HepG2 (cell line): ENCODE results near the gene KCNAB2. TPM values are rescaled to one million over a fixed set of nuclear protein-coding genes. Genes with fewer than 3 reads are reported as not detected.

Source experiments
- ATAC-seq: fragments of 200-7000 bp; cut with Tn5 transposase; 3 replicates; pipeline ENCODE4 v1.9.1; 2020; ENCODE audit warnings: mild to moderate bottlenecking, moderate library complexity
- BruUV-seq: library from RNA; stranded (reverse); fragments of 400-500 nt; replicated peaks from 2 replicates; lab custom pipeline; 2021; lab: Mats Ljungman, UMichigan
- CTCF ChIA-PET: fragments of 300-600 bp; formaldehyde crosslinking; extraction: SDS; loops from one replicate; lab custom pipeline; 2021; ENCODE audit warnings: low total read pairs, inconsistent platforms, low intra/inter-chr PET ratio; lab: Yijun Ruan, JAX
- POLR2A ChIA-PET: fragments of 350-600 bp; sonication (Branson Sonifier 250); formaldehyde crosslinking; loops from one replicate; lab custom pipeline; 2020; ENCODE audit warnings: antibody characterized with exemption, inconsistent platforms; lab: Yijun Ruan, JAX
- DNase-seq: peaks from one replicate; pipeline ENCODE4 v3.0.0-alpha.2; 2015; ENCODE audit warnings: low spot score
- FAIRE-seq: peaks from 3 replicates; lab custom pipeline; 2011; peaks lifted over from hg19 to GRCh38; lab: Jason Lieb, UNC
- H2AFZ ChIP-seq: one replicate; pipeline ENCODE4 v1.6.1; 2011; ENCODE audit warnings: low read length, inconsistent platforms
- H3K27ac ChIP-seq: fragments of 300-600 bp; 3 replicates; pipeline ENCODE4 v1.8.0; 2011; ENCODE audit warnings: mixed run types, mild to moderate bottlenecking, mixed read lengths, low read length, inconsistent platforms; ENCODE audit not compliant: insufficient read depth; ENCODE audit errors: extremely low read length
- H3K27me3 ChIP-seq, 2 experiments: fragments of 200-600 bp in 1 of 2; 2 replicates in 1 of 2; 3 replicates in 1 of 2; pipeline versions ENCODE4 v1.6.0 to v1.8.0; 2011; ENCODE audit warnings: low read length in 2 of 2, mild to moderate bottlenecking in 2 of 2, moderate library complexity in 2 of 2, inconsistent platforms in 1 of 2; ENCODE audit not compliant: insufficient read depth in 2 of 2, control insufficient read depth in 1 of 2
- H3K36me3 ChIP-seq, 2 experiments: fragments of 200-600 bp in 1 of 2; replicated peaks in 1 of 2; 2 replicates in 1 of 2; 3 replicates in 1 of 2; pipeline versions ENCODE4 v1.5.1 to v1.8.0; 2011; ENCODE audit warnings: low read length in 2 of 2, inconsistent platforms in 1 of 2; ENCODE audit not compliant: insufficient read depth in 2 of 2, control insufficient read depth in 1 of 2
- H3K4me1 ChIP-seq: 2 replicates; pipeline ENCODE4 v1.5.1; 2012; ENCODE audit warnings: low read length, inconsistent platforms; ENCODE audit not compliant: insufficient read depth
- H3K4me2 ChIP-seq: 2 replicates; pipeline ENCODE4 v1.6.0; 2011; ENCODE audit warnings: low read depth, low read length, inconsistent platforms
- H3K4me3 ChIP-seq, 3 experiments: fragments of 200-600 bp in 1 of 3; sonication (generic), shearing (Covaris generic) in 1 of 3; replicated peaks in 1 of 3; 2 replicates each; pipeline ENCODE4 v1.5.1; 2011 to 2016; ENCODE audit warnings: low read length in 3 of 3, inconsistent platforms in 2 of 3, low read depth in 2 of 3, mild to moderate bottlenecking in 2 of 3, control low read depth in 1 of 3, mixed read lengths in 1 of 3; ENCODE audit not compliant: insufficient read depth in 1 of 3
- H3K79me2 ChIP-seq: one replicate; pipeline ENCODE4 v1.6.1; 2011; ENCODE audit warnings: low read length, inconsistent platforms; ENCODE audit not compliant: insufficient read depth
- H3K9ac ChIP-seq: 2 replicates; pipeline ENCODE4 v1.6.0; 2011; ENCODE audit warnings: mild to moderate bottlenecking, low read depth, low read length, inconsistent platforms; ENCODE audit not compliant: insufficient read depth
- H3K9me3 ChIP-seq: 2 replicates; pipeline ENCODE4 v1.5.1; 2012; ENCODE audit warnings: mild to moderate bottlenecking, low read length
- H4K20me1 ChIP-seq: 2 replicates; pipeline ENCODE4 v1.6.0; 2011; ENCODE audit warnings: inconsistent platforms, mild to moderate bottlenecking, low read length, moderate library complexity; ENCODE audit not compliant: insufficient read depth
- GPN1 ChIP-seq: sonication (generic); formaldehyde crosslinking; IDR thresholded peaks from 2 replicates; pipeline ENCODE4 v1.5.1; 2020; ENCODE audit warnings: missing genetic modification reagents, borderline replicate concordance
- STAG1 ChIP-seq: sonication (generic); formaldehyde crosslinking; IDR thresholded peaks from 2 replicates; pipeline ENCODE4 v1.4.0; 2020; ENCODE audit warnings: missing genetic modification reagents
- ZNF451 ChIP-seq: sonication (generic); formaldehyde crosslinking; IDR thresholded peaks from 2 replicates; pipeline ENCODE4 v1.5.0; 2020; ENCODE audit warnings: mild to moderate bottlenecking, missing genetic modification reagents
- WGBS: methylation state at CpG from one replicate; pipeline ENCODE4 v1.1.6; 2017; ENCODE audit warnings: low lambda C conversion rate; 5-methylcytosine and 5-hydroxymethylcytosine counted together
- in situ Hi-C: cut with HindIII; loops from 2 replicates; pipeline ENCODE4 v1.10.0; 2017; ENCODE audit warnings: low pct_unique_long_range_greater_than_20kb; ENCODE audit not compliant: extremely low pct_ligation_motif_present
- intact Hi-C: fragments of 100-400 bp; cut with micrococcal nuclease; formaldehyde crosslinking; loops from one replicate; pipeline ENCODE4 v1.10.0; 2022; ENCODE audit not compliant: unreplicated experiment
- polyA plus RNA-seq, 8 experiments: library from polyadenylated mRNA; depleted of rRNA in 3 of 8; stranded (reverse) in 7 of 8; unstranded in 1 of 8; fragments of >200 nt; fragmentation: Illumina TruSeq in 4 of 8; extraction: Trizol in 4 of 8; gene quantifications; 2 replicates each; pipeline versions ENCODE4 v1.2.1 to v1.2.3, GENCODE V29; 2011 to 2016; ENCODE audit warnings: low read depth in 4 of 8, missing spikeins in 1 of 8, mixed read lengths in 1 of 8; ENCODE audit not compliant: insufficient read depth in 1 of 8
- total RNA-seq, 5 experiments: library from RNA; depleted of rRNA; stranded (reverse); fragments of >200 nt; fragmentation: Illumina TruSeq; extraction: Trizol; gene quantifications; 2 replicates each; pipeline ENCODE4 v1.2.3, GENCODE V29; 2016; ENCODE audit warnings: low read depth in 1 of 5
- TF ChIP-seq, protein P1 (sequence below): sonication (generic); formaldehyde crosslinking; IDR thresholded peaks from 2 replicates; pipeline ENCODE4 v1.4.0; 2020; ENCODE audit warnings: low read depth, mild to moderate bottlenecking, missing genetic modification reagents
- TF ChIP-seq, protein P2 (sequence below): sonication (generic); formaldehyde crosslinking; IDR thresholded peaks from 2 replicates; pipeline ENCODE4 v1.5.0; 2020; ENCODE audit warnings: mild to moderate bottlenecking, missing genetic modification reagents, moderate library complexity

KCNAB2 gene
- total and polyA plus RNA-seq, 2 of the 13 experiments (the other 11 are each of a cell fraction or from before 2014, with no cell fraction given), result 6.2 to 8.8 TPM

DNA sequence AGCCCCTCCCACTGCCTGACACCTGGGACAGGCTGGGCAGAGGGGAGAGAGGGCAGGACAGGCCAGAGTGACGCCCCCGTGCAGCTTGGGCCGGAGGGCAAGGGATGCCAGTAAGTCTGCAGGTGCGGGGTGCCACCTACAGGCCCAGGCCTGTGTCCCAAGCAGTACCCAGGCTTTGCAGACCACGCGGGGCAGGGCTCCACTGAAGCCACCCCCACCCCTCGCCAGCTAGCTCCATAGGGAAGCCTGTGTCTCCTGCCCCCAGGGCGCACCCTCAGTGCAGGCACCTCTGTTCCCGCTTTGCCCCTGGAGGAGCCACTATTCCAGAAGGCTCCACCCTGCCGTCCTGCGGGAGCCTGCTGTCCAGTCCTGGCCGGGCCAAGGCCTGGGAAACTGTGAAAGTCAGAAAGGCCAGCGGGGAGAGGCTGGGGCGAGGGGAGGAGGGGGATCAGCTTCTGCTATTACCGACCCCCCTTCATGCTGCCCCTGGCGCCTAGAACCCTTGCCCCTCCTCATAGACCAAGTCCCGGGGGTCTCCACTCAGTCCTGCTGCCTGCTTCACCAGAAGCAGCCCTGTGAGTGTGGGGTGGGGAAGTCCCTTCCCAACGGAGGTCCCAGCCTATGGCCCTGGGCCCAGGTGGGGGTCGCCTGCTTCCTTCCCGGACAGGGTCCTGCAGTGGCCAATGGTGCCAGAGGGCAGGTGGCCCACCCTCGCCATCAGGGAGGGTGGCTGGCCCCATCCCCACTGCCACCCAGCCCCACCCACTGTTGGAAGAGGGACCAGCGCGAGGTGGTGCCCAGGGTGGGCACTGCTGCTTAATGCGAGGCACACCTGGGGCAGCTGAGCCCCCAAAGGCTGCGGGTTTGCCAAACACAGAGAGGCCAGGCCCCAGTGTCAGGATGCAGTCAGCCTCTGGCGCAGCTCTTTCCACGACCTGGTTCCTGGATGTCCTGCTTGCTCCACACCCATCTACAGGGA lies 54.4 kb downstream of the KCNAB2 start:
- BruUV-seq, result no TSS peak
- intact Hi-C loops (loop anchor here (10.0 kb wide), 1 partner anchor 145 kb away; the partner anchor contains the start of gene HES3), in situ Hi-C loops (no loop called here)
- POLR2A ChIA-PET, result no interaction called here
- whole genome bisulfite sequencing, result 44% methylated on average over 5 of the region's 27 CpGs
- H3K4me2 ChIP-seq, result no peak overlapping the region
- H3K79me2 ChIP-seq, result no peaks in the 10 kb centered on the region
- H3K27me3 ChIP-seq, result peaks cover 9 to 42% of the 10 kb centered on the region in 2 experiments; a peak in 4 of 5 replicates
- FAIRE-seq, result no peak
- H2AFZ ChIP-seq, result no peak overlapping the region
- H3K27ac ChIP-seq, result no peak overlapping the region
- no peak for DNase-seq
- peak; percentile 18 for ATAC-seq
- H3K9me3 ChIP-seq, result no peaks in the 10 kb centered on the region
- no peaks in the 10 kb centered on the region for H4K20me1 ChIP-seq
- no peak overlapping the region for H3K4me3 ChIP-seq
- no peaks in the 10 kb centered on the region for H3K36me3 ChIP-seq
- CTCF ChIA-PET, result no interaction called here
- no peak overlapping the region for H3K9ac ChIP-seq
- TF ChIP-seq GPN1 (CRISPR knock-in tag), result no peak
- peak; percentile 26 for TF ChIP-seq STAG1 (CRISPR knock-in tag)
- TF ChIP-seq, protein P1, sequence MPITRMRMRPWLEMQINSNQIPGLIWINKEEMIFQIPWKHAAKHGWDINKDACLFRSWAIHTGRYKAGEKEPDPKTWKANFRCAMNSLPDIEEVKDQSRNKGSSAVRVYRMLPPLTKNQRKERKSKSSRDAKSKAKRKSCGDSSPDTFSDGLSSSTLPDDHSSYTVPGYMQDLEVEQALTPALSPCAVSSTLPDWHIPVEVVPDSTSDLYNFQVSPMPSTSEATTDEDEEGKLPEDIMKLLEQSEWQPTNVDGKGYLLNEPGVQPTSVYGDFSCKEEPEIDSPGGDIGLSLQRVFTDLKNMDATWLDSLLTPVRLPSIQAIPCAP (CRISPR knock-in tag), result no peak
- TF ChIP-seq ZNF451 (CRISPR knock-in tag), result no peak
- TF ChIP-seq, protein P2, sequence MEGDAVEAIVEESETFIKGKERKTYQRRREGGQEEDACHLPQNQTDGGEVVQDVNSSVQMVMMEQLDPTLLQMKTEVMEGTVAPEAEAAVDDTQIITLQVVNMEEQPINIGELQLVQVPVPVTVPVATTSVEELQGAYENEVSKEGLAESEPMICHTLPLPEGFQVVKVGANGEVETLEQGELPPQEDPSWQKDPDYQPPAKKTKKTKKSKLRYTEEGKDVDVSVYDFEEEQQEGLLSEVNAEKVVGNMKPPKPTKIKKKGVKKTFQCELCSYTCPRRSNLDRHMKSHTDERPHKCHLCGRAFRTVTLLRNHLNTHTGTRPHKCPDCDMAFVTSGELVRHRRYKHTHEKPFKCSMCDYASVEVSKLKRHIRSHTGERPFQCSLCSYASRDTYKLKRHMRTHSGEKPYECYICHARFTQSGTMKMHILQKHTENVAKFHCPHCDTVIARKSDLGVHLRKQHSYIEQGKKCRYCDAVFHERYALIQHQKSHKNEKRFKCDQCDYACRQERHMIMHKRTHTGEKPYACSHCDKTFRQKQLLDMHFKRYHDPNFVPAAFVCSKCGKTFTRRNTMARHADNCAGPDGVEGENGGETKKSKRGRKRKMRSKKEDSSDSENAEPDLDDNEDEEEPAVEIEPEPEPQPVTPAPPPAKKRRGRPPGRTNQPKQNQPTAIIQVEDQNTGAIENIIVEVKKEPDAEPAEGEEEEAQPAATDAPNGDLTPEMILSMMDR (CRISPR knock-in tag), result peak; percentile 57
- no peaks in the 10 kb centered on the region for H3K4me1 ChIP-seq
